K562 (cell line): ENCODE measurements around the gene CRYZL1. TPM values are rescaled to one million over a fixed set of nuclear protein-coding genes. Genes with fewer than 3 reads are reported as not detected.

Experiments
- ATAC-seq: fragments of 200-7000 bp; cut with Tn5 transposase; 3 replicates; pipeline ENCODE4 v1.9.1; 2020; ENCODE audit warnings: moderate library complexity
- BruUV-seq: library from RNA; stranded (reverse); fragments of 400-500 nt; replicated peaks from 2 replicates; lab custom pipeline; 2021; lab: Mats Ljungman, UMichigan
- CTCF ChIA-PET: fragments of 300-600 bp; formaldehyde crosslinking; extraction: SDS; loops from one replicate; lab custom pipeline; 2021; ENCODE audit warnings: low intra/inter-chr PET ratio; lab: Yijun Ruan, JAX
- POLR2A ChIA-PET: fragments of 300-600, 350-650 bp; sonication (Branson Sonifier 250); formaldehyde crosslinking; extraction: SDS; loops from one replicate; lab custom pipeline; 2021; ENCODE audit warnings: antibody characterized with exemption, inconsistent platforms; lab: Yijun Ruan, JAX
- DNase-seq, 4 experiments: peaks; one replicate each; pipeline versions ENCODE4 v3.0.0 to v3.0.0-alpha.2; 2011 to 2018; ENCODE audit warnings: low spot score in 3 of 4, mixed read lengths in 3 of 4; ENCODE audit errors: extremely low read depth in 1 of 4
- FAIRE-seq: peaks from 2 replicates; lab custom pipeline; 2011; peaks lifted over from hg19 to GRCh38; lab: Jason Lieb, UNC
- H2AFZ ChIP-seq: 2 replicates; pipeline ENCODE4 v1.6.0; 2011; ENCODE audit warnings: low read depth, low read length, control low read depth, inconsistent platforms
- H3K27ac ChIP-seq: fragments of 200-600 bp; 3 replicates; pipeline ENCODE4 v1.8.0; 2011; ENCODE audit warnings: low read depth, mild to moderate bottlenecking, control low read depth, inconsistent platforms, low read length, moderate library complexity, mixed read lengths; ENCODE audit errors: extremely low read depth
- H3K27me3 ChIP-seq, 2 experiments: fragments of 300-600 bp in 1 of 2; 2 replicates in 1 of 2; 3 replicates in 1 of 2; pipeline versions ENCODE4 v1.6.0 to v1.8.0; 2011; ENCODE audit warnings: inconsistent platforms in 2 of 2, low read length in 2 of 2, mild to moderate bottlenecking in 1 of 2, mixed read lengths in 1 of 2, moderate library complexity in 1 of 2; ENCODE audit not compliant: control insufficient read depth in 2 of 2, insufficient read depth in 2 of 2
- H3K36me3 ChIP-seq: fragments of 300-600 bp; 3 replicates; pipeline ENCODE4 v1.8.0; 2011; ENCODE audit warnings: mild to moderate bottlenecking, low read length, inconsistent platforms; ENCODE audit not compliant: control insufficient read depth, insufficient read depth
- H3K4me1 ChIP-seq, 2 experiments: fragments of 200-600 bp in 1 of 2; replicated peaks in 1 of 2; 2 replicates in 1 of 2; 3 replicates in 1 of 2; pipeline versions ENCODE4 v1.5.1 to v1.8.0; 2011; ENCODE audit warnings: inconsistent platforms in 2 of 2, low read length in 2 of 2, mild to moderate bottlenecking in 1 of 2, mixed read lengths in 1 of 2, moderate library complexity in 1 of 2; ENCODE audit not compliant: control insufficient read depth in 2 of 2, insufficient read depth in 2 of 2
- H3K4me2 ChIP-seq: 2 replicates; pipeline ENCODE4 v1.6.1; 2011; ENCODE audit warnings: low read length, control low read depth, inconsistent platforms, mixed read lengths; ENCODE audit not compliant: insufficient read depth
- H3K4me3 ChIP-seq: fragments of 200-600 bp; sonication (generic), shearing (Covaris generic); 2 replicates; pipeline ENCODE4 v1.5.1; 2016; ENCODE audit warnings: control low read depth, inconsistent platforms
- H3K79me2 ChIP-seq: fragments of 200-600 bp; 3 replicates; pipeline ENCODE4 v1.8.0; 2011; ENCODE audit warnings: low read length, inconsistent platforms; ENCODE audit not compliant: control insufficient read depth, insufficient read depth
- H3K9ac ChIP-seq, 2 experiments: 2 replicates each; pipeline versions ENCODE4 v1.6.0 to v1.6.1; 2011; ENCODE audit warnings: low read depth in 2 of 2, low read length in 2 of 2, control low read depth in 1 of 2, inconsistent platforms in 1 of 2, mild to moderate bottlenecking in 1 of 2, mixed read lengths in 1 of 2; ENCODE audit not compliant: insufficient read depth in 1 of 2
- H3K9me1 ChIP-seq: one replicate; pipeline ENCODE4 v1.6.0; 2011; ENCODE audit warnings: inconsistent platforms, mild to moderate bottlenecking, low read length, moderate library complexity; ENCODE audit not compliant: control insufficient read depth, insufficient read depth
- H3K9me3 ChIP-seq: replicated peaks from 2 replicates; pipeline ENCODE4 v1.5.1; 2011; ENCODE audit warnings: low read depth, low read length, inconsistent platforms; ENCODE audit not compliant: control insufficient read depth, insufficient read depth
- H4K20me1 ChIP-seq: replicated peaks from 2 replicates; pipeline ENCODE4 v1.6.1; 2011; ENCODE audit warnings: low read length, inconsistent platforms, mixed read lengths; ENCODE audit not compliant: control insufficient read depth, insufficient read depth
- BCOR ChIP-seq: fragments of 450-650 bp; IDR thresholded peaks from 2 replicates; pipeline ENCODE4 v1.6.1; 2016
- CBX1 ChIP-seq: sonication (generic); IDR thresholded peaks from 2 replicates; pipeline ENCODE4 v1.6.1; 2016; ENCODE audit warnings: antibody characterized with exemption, low read depth, mild to moderate bottlenecking
- CREM ChIP-seq: IDR thresholded peaks from 2 replicates; pipeline ENCODE4 v1.6.1; 2014; ENCODE audit warnings: antibody characterized with exemption, low read depth
- ELF2 ChIP-seq: fragments of 250-450 bp; sonication (Bioruptor Pico); IDR thresholded peaks from 2 replicates; pipeline ENCODE4 v1.5.0; 2021; ENCODE audit warnings: mild to moderate bottlenecking
- ELF4 ChIP-seq: fragments of 450-650 bp; formaldehyde crosslinking; IDR thresholded peaks from 2 replicates; pipeline ENCODE4 v1.4.0; 2022; ENCODE audit warnings: missing genetic modification characterization
- GATA2 ChIP-seq: sonication (generic); formaldehyde crosslinking; IDR thresholded peaks from 2 replicates; pipeline ENCODE4 v1.4.0; 2020; ENCODE audit warnings: mild to moderate bottlenecking, missing genetic modification reagents
- KDM1A ChIP-seq, 2 experiments: fragments of 450-650 bp; IDR thresholded peaks; 2 replicates each; pipeline ENCODE4 v1.6.1; 2016; ENCODE audit warnings: mild to moderate bottlenecking in 2 of 2
- NCOR1 ChIP-seq: fragments of 450-650 bp; IDR thresholded peaks from 2 replicates; pipeline ENCODE4 v1.6.1; 2016; ENCODE audit warnings: mild to moderate bottlenecking, moderate library complexity
- NRF1 ChIP-seq, 2 experiments: fragments of 450-650 bp; IDR thresholded peaks in 1 of 2; conservative IDR thresholded peaks in 1 of 2; 2 replicates each; pipeline ENCODE4 v1.6.1; 2014; ENCODE audit warnings: mild to moderate bottlenecking in 2 of 2
- RFX7 ChIP-seq: fragments of 250-450 bp; sonication (Bioruptor Pico); IDR thresholded peaks from 2 replicates; pipeline ENCODE4 v1.5.1; 2021; ENCODE audit warnings: mild to moderate bottlenecking
- SMARCA4 ChIP-seq: fragments of 450-650 bp; IDR thresholded peaks from 2 replicates; pipeline ENCODE4 v1.6.1; 2016
- SOX6 ChIP-seq: fragments of 450-650 bp; IDR thresholded peaks from 2 replicates; pipeline ENCODE4 v1.6.1; 2014; ENCODE audit warnings: mild to moderate bottlenecking
- TAL1 ChIP-seq: fragments of 450-650 bp; IDR thresholded peaks from 2 replicates; pipeline ENCODE4 v1.6.1; 2016; ENCODE audit warnings: mild to moderate bottlenecking
- TRIM24 ChIP-seq, 2 experiments: fragments of 450-650 bp; IDR thresholded peaks; 2 replicates each; pipeline ENCODE4 v1.6.1; 2016
- ZC3H4 ChIP-seq: sonication (generic); formaldehyde crosslinking; IDR thresholded peaks from 2 replicates; pipeline ENCODE4 v1.9.0; 2021; ENCODE audit warnings: missing genetic modification reagents, borderline replicate concordance
- ZNF174 ChIP-seq: fragments of 250-450 bp; sonication (Bioruptor Pico); IDR thresholded peaks from 2 replicates; pipeline ENCODE4 v1.4.0; 2020; ENCODE audit warnings: mild to moderate bottlenecking
- WGBS: fragments of 100-300 bp; shearing (Covaris generic); methylation state at CpG from one replicate; pipeline ENCODE4 v1.1.6; 2016; ENCODE audit warnings: low coverage, mixed read lengths; ENCODE audit not compliant: insufficient coverage; ENCODE audit errors: missing lambda C conversion rate; 5-methylcytosine and 5-hydroxymethylcytosine counted together
- in situ Hi-C: fragments of 300-500 bp; cut with MboI; formaldehyde crosslinking; loops from 4 replicates; pipeline ENCODE4 v1.15.0; 2018; ENCODE audit warnings: inconsistent platforms, mixed read lengths
- intact Hi-C: fragments of 100-400 bp; cut with micrococcal nuclease; formaldehyde crosslinking; loops from 2 replicates; pipeline ENCODE4 v1.14.2; 2022
- polyA plus RNA-seq, 8 experiments: library from polyadenylated mRNA; depleted of rRNA in 4 of 8; stranded (reverse) in 5 of 8; unstranded in 3 of 8; fragments of >200 nt; fragmentation: Nextera tagmentation in 2 of 8; fragmentation: Illumina TruSeq in 1 of 8; extraction: Ambion mirVana in 2 of 8; extraction: Trizol in 1 of 8; gene quantifications; 2 replicates each; pipeline versions ENCODE4 v1.2.1 to v1.2.3, GENCODE V29; 2011 to 2014; ENCODE audit warnings: inconsistent platforms in 1 of 8, missing spikeins in 1 of 8
- total RNA-seq, 7 experiments: library from RNA; depleted of rRNA in 6 of 7; stranded (reverse); fragments of >200 nt in 6 of 7; fragmentation: Illumina TruSeq in 2 of 7; extraction: Trizol in 2 of 7; gene quantifications; 2 replicates each; pipeline versions ENCODE4 v1.2.1 to v1.2.3, GENCODE V29; 2011 to 2021; ENCODE audit warnings: low replicate concordance in 1 of 7
- TF ChIP-seq, protein P1 (sequence below): fragments of 250-450 bp; sonication (Bioruptor Pico); IDR thresholded peaks from 2 replicates; pipeline ENCODE4 v1.8.0; 2021; ENCODE audit warnings: mild to moderate bottlenecking, moderate library complexity
- TF ChIP-seq, protein P2 (sequence below): IDR thresholded peaks from 3 replicates; pipeline ENCODE4 v1.6.1; 2011; ENCODE audit warnings: borderline replicate concordance, mild to moderate bottlenecking, moderate library complexity; ENCODE audit not compliant: insufficient read length; ENCODE audit errors: extremely low read depth
- TF ChIP-seq, protein P3 (sequence below), 2 experiments: fragments of 250-450 bp in 1 of 2; fragments of 450-650 bp in 1 of 2; sonication (Bioruptor Pico) in 1 of 2; IDR thresholded peaks; 2 replicates each; pipeline versions ENCODE4 v1.6.1 to v1.8.0; 2016 to 2021; ENCODE audit warnings: mild to moderate bottlenecking in 2 of 2, moderate library complexity in 2 of 2, missing compliant biosample characterization in 1 of 2, missing genetic modification characterization in 1 of 2

Gene CRYZL1
- total and polyA plus RNA-seq, 9 of the 15 experiments (the other 6 are each of a cell fraction or from before 2014, with no cell fraction given) = 19.9 to 98.2 (median 39.2) TPM

DNA sequence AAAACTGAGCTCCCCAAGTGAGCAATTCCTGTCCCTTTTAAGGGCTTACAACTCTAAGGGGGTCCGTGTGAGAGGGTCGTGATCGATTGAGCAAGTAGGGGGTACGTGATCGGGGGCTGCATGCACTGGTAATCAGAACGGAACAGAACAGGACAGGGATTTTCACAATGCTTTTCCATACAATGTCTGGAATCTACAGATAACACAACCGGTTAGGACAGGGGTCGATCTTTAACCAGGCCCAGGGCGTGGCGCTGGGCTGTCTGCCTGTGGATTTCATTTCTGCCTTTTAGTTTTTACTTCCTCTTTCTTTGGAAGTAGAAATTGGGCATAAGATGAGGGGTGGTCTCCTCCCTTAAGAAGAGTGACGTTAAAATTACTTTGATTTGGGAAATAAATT is 24.0 kb downstream of the CRYZL1 start (continued):
- TF ChIP-seq TAL1 = peak; percentile 75
- 0 out of 4 replicates have a peak, but pooled peaks have one; percentile 17 to 18 for TF ChIP-seq KDM1A (IDR thresholded peaks at IDR 0.05)
- 0 out of 2 replicates have a peak, but pooled peaks have one; percentile 29 for TF ChIP-seq SMARCA4
- peak; percentile 69 to 79; a peak in 3 of 4 replicates for TF ChIP-seq TRIM24 (IDR thresholded peaks at IDR 0.05)
- 0 out of 2 replicates have a peak, but pooled peaks have one; percentile 44 for TF ChIP-seq GATA2
- TF ChIP-seq NCOR1 = peak; percentile 54

DNA sequence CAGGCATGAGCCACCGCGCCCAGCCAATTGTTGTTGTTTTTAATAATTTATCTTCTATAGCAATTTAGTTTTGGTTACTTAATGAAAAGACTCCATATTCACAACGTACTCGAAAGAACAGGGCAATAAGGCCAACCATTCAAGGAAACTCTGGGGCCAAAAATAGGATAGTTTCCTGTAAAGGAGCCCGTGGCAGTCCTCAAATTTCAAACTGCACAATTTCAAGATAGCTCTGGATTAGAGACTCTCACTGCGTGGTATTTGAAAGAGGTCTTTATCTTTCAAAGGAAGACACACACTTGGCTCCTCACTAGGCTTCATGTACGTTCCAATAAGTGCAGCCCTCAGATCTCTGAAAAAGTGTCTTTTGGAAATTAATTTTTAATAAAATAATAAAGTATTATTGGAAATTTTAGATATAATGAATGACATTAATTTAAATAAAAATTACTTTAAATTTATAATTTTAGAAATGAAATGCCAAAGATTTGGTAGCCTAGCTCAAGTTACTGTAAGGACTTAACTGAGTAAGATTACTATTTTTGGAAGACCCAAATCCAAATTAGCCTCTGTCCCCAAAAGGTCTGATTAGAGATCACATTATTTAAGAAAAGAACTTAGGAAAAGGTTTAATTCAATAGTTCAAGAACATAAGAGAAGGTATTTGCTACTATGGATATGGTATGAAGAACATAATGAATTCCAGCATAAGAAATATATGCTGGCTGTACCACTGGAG is 30.4 kb downstream of the CRYZL1 start:
- H3K9ac ChIP-seq = no peak overlapping the region
- no peaks in the 10 kb centered on the region for H3K9me3 ChIP-seq
- H3K27ac ChIP-seq = no peak overlapping the region
- H3K79me2 ChIP-seq = no peaks in the 10 kb centered on the region
- BruUV-seq = no TSS peak
- H4K20me1 ChIP-seq = no peaks in the 10 kb centered on the region
- H3K36me3 ChIP-seq = peaks cover 20% of the 10 kb centered on the region
- WGBS = 91% methylated on average over 7 of the region's 7 CpGs
- H3K4me2 ChIP-seq = no peak overlapping the region
- H3K4me3 ChIP-seq = no peak overlapping the region
- ChIA-PET CTCF (interaction anchor here (0.6 kb wide), 1 partner anchor 788 kb away, joined by 3 read pairs; no protein-coding TSS in a partner anchor), POLR2A (no interaction called here)
- intact Hi-C loops (no loop called here), in situ Hi-C loops (no loop called here)
- H3K9me1 ChIP-seq = no peaks in the 10 kb centered on the region
- no peak for FAIRE-seq
- H3K4me1 ChIP-seq = no peaks in the 10 kb centered on the region
- no peak overlapping the region for H2AFZ ChIP-seq
- TF ChIP-seq, protein P1, sequence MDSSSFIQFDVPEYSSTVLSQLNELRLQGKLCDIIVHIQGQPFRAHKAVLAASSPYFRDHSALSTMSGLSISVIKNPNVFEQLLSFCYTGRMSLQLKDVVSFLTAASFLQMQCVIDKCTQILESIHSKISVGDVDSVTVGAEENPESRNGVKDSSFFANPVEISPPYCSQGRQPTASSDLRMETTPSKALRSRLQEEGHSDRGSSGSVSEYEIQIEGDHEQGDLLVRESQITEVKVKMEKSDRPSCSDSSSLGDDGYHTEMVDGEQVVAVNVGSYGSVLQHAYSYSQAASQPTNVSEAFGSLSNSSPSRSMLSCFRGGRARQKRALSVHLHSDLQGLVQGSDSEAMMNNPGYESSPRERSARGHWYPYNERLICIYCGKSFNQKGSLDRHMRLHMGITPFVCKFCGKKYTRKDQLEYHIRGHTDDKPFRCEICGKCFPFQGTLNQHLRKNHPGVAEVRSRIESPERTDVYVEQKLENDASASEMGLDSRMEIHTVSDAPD = no peak
- TF ChIP-seq CBX1 (no peak), ZNF174 (CRISPR knock-in tag) (no peak), ZC3H4 (no peak), CREM (no peak), ELF4 (no peak), ELF2 (CRISPR knock-in tag) (no peak), RFX7 (CRISPR knock-in tag) (no peak), NRF1 (conservative IDR thresholded peaks at IDR 0.05 in 1 of 2, IDR thresholded peaks at IDR 0.05 in 1 of 2) (no peak), SOX6 (no peak), BCOR (no peak)
- TF ChIP-seq, protein P2, sequence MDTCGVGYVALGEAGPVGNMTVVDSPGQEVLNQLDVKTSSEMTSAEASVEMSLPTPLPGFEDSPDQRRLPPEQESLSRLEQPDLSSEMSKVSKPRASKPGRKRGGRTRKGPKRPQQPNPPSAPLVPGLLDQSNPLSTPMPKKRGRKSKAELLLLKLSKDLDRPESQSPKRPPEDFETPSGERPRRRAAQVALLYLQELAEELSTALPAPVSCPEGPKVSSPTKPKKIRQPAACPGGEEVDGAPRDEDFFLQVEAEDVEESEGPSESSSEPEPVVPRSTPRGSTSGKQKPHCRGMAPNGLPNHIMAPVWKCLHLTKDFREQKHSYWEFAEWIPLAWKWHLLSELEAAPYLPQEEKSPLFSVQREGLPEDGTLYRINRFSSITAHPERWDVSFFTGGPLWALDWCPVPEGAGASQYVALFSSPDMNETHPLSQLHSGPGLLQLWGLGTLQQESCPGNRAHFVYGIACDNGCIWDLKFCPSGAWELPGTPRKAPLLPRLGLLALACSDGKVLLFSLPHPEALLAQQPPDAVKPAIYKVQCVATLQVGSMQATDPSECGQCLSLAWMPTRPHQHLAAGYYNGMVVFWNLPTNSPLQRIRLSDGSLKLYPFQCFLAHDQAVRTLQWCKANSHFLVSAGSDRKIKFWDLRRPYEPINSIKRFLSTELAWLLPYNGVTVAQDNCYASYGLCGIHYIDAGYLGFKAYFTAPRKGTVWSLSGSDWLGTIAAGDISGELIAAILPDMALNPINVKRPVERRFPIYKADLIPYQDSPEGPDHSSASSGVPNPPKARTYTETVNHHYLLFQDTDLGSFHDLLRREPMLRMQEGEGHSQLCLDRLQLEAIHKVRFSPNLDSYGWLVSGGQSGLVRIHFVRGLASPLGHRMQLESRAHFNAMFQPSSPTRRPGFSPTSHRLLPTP = no peak
- TF ChIP-seq, protein P3, sequence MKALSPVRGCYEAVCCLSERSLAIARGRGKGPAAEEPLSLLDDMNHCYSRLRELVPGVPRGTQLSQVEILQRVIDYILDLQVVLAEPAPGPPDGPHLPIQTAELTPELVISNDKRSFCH (CRISPR knock-in tag; IDR thresholded peaks at IDR 0.05) = no peak
- TF ChIP-seq, protein P3 (tag; IDR thresholded peaks at IDR 0.05) = no peak
- TF ChIP-seq, all 486 proteins: peak for 0
- DNase-seq (no peak), ATAC-seq (no peak)
- H3K27me3 ChIP-seq = no peaks in the 10 kb centered on the region
